WTC11 (cell line): ENCODE results near the gene ADCY6. TPM values are rescaled to one million over a fixed set of nuclear protein-coding genes. Genes with fewer than 3 reads are reported as not detected.

Source experiments
- ATAC-seq: fragments of 200-7000 bp; cut with Tn5 transposase; 2 replicates; pipeline ENCODE4 v1.10.0; 2021; ENCODE audit warnings: mild to moderate bottlenecking, moderate library complexity
- CTCF ChIA-PET: fragments of 300-600 bp; sonication (Branson Sonifier 250); formaldehyde crosslinking; loops from one replicate; lab custom pipeline; 2021; ENCODE audit warnings: antibody characterized with exemption; lab: Charles Lee
- POLR2A ChIA-PET: fragments of 350-600 bp; sonication (Branson Sonifier 250); formaldehyde crosslinking; loops from one replicate; lab custom pipeline; 2021; ENCODE audit warnings: antibody characterized with exemption; lab: Charles Lee
- DNase-seq: peaks from one replicate; pipeline ENCODE4 v3.0.0; 2021; ENCODE audit warnings: low spot score
- H3K27ac Mint-ChIP-seq: 2 replicates; pipeline ENCODE4 v1.8.0; 2021; ENCODE audit warnings: mixed read lengths
- H3K27me3 Mint-ChIP-seq: 2 replicates; pipeline ENCODE4 v1.8.0; 2021; ENCODE audit warnings: low read depth, mild to moderate bottlenecking, moderate library complexity, mixed read lengths
- H3K36me3 Mint-ChIP-seq: 2 replicates; pipeline ENCODE4 v1.8.0; 2021; ENCODE audit warnings: mixed read lengths
- H3K4me1 Mint-ChIP-seq: 2 replicates; pipeline ENCODE4 v1.8.0; 2022; ENCODE audit warnings: mixed read lengths
- H3K4me3 Mint-ChIP-seq: 2 replicates; pipeline ENCODE4 v1.8.0; 2021; ENCODE audit warnings: mild to moderate bottlenecking, moderate library complexity, mixed read lengths
- H3K9me3 Mint-ChIP-seq: 2 replicates; pipeline ENCODE4 v1.8.0; 2021; ENCODE audit warnings: mixed read lengths
- ATF1 ChIP-seq: sonication (generic); formaldehyde crosslinking; IDR thresholded peaks from 2 replicates; pipeline ENCODE4 v1.8.1; 2023; ENCODE audit warnings: mild to moderate bottlenecking, moderate library complexity, missing genetic modification reagents
- CREM ChIP-seq: sonication (generic); formaldehyde crosslinking; IDR thresholded peaks from 2 replicates; pipeline ENCODE4 v1.8.1; 2022; ENCODE audit warnings: mild to moderate bottlenecking, missing genetic modification reagents, moderate library complexity
- EMX1 ChIP-seq: fragments of 250-450 bp; sonication (Bioruptor Pico); IDR thresholded peaks from 2 replicates; pipeline ENCODE4 v1.8.0; 2021; ENCODE audit warnings: mild to moderate bottlenecking
- FOXJ3 ChIP-seq: sonication (generic); formaldehyde crosslinking; IDR thresholded peaks from 2 replicates; pipeline ENCODE4 v1.9.0; 2021; ENCODE audit warnings: missing genetic modification reagents, mild to moderate bottlenecking, borderline replicate concordance
- GABPB1 ChIP-seq: sonication (generic); formaldehyde crosslinking; IDR thresholded peaks from 2 replicates; pipeline ENCODE4 v1.8.1; 2023; ENCODE audit warnings: mild to moderate bottlenecking, missing genetic modification reagents
- JUN ChIP-seq: sonication (generic); formaldehyde crosslinking; IDR thresholded peaks from 2 replicates; pipeline ENCODE4 v1.8.0; 2023; ENCODE audit warnings: mild to moderate bottlenecking, missing genetic modification reagents
- KAT7 ChIP-seq: sonication (generic); formaldehyde crosslinking; IDR thresholded peaks from 2 replicates; pipeline ENCODE4 v1.8.1; 2023; ENCODE audit warnings: missing genetic modification reagents, mild to moderate bottlenecking, borderline replicate concordance
- SMAD4 ChIP-seq: sonication (generic); formaldehyde crosslinking; IDR thresholded peaks from 2 replicates; pipeline ENCODE4 v1.8.0; 2022; ENCODE audit warnings: mild to moderate bottlenecking, missing genetic modification reagents
- ZNF396 ChIP-seq: fragments of 250-450 bp; sonication (Bioruptor Pico); IDR thresholded peaks from 2 replicates; pipeline ENCODE4 v1.8.0; 2021; ENCODE audit warnings: mild to moderate bottlenecking, moderate library complexity, borderline replicate concordance
- total RNA-seq: library from RNA; stranded (reverse); gene quantifications from 3 replicates; pipeline ENCODE4 v1.2.3, GENCODE V29; 2021
- TF ChIP-seq, protein P1 (sequence below): sonication (generic); formaldehyde crosslinking; IDR thresholded peaks from 2 replicates; pipeline ENCODE4 v1.8.0; 2023; ENCODE audit warnings: missing genetic modification reagents, mild to moderate bottlenecking, borderline replicate concordance
- TF ChIP-seq, protein P2 (sequence below): sonication (generic); formaldehyde crosslinking; IDR thresholded peaks from 2 replicates; pipeline ENCODE4 v1.8.0; 2022; ENCODE audit warnings: mild to moderate bottlenecking, missing genetic modification reagents
- TF ChIP-seq, protein P3 (sequence below): sonication (generic); formaldehyde crosslinking; IDR thresholded peaks from 2 replicates; pipeline ENCODE4 v1.8.0; 2022; ENCODE audit warnings: mild to moderate bottlenecking, missing genetic modification reagents
- TF ChIP-seq, protein P4 (sequence below): fragments of 250-450 bp; sonication (Bioruptor Pico); conservative IDR thresholded peaks from 2 replicates; pipeline ENCODE4 v1.9.0; 2021; ENCODE audit warnings: mild to moderate bottlenecking
- TF ChIP-seq, protein P5 (sequence below): sonication (generic); formaldehyde crosslinking; IDR thresholded peaks from 2 replicates; pipeline ENCODE4 v1.8.1; 2022; ENCODE audit warnings: mild to moderate bottlenecking, moderate library complexity, missing genetic modification reagents
- TF ChIP-seq, protein P6 (sequence below): sonication (generic); formaldehyde crosslinking; IDR thresholded peaks from 2 replicates; pipeline ENCODE4 v1.8.1; 2022; ENCODE audit warnings: mild to moderate bottlenecking, missing genetic modification reagents, moderate library complexity, borderline replicate concordance
- TF ChIP-seq, protein P7 (sequence below): sonication (generic); formaldehyde crosslinking; IDR thresholded peaks from 2 replicates; pipeline ENCODE4 v1.8.0; 2022; ENCODE audit warnings: mild to moderate bottlenecking, missing genetic modification reagents
- TF ChIP-seq, protein P8 (sequence below): fragments of 250-450 bp; sonication (Bioruptor Pico); IDR thresholded peaks from 2 replicates; pipeline ENCODE4 v1.9.0; 2021; ENCODE audit warnings: moderate library complexity, mild to moderate bottlenecking, inconsistent platforms, borderline replicate concordance

ADCY6 gene
- total RNA-seq, 1 experiment from 2014 or later, result 12.8 TPM

DNA sequence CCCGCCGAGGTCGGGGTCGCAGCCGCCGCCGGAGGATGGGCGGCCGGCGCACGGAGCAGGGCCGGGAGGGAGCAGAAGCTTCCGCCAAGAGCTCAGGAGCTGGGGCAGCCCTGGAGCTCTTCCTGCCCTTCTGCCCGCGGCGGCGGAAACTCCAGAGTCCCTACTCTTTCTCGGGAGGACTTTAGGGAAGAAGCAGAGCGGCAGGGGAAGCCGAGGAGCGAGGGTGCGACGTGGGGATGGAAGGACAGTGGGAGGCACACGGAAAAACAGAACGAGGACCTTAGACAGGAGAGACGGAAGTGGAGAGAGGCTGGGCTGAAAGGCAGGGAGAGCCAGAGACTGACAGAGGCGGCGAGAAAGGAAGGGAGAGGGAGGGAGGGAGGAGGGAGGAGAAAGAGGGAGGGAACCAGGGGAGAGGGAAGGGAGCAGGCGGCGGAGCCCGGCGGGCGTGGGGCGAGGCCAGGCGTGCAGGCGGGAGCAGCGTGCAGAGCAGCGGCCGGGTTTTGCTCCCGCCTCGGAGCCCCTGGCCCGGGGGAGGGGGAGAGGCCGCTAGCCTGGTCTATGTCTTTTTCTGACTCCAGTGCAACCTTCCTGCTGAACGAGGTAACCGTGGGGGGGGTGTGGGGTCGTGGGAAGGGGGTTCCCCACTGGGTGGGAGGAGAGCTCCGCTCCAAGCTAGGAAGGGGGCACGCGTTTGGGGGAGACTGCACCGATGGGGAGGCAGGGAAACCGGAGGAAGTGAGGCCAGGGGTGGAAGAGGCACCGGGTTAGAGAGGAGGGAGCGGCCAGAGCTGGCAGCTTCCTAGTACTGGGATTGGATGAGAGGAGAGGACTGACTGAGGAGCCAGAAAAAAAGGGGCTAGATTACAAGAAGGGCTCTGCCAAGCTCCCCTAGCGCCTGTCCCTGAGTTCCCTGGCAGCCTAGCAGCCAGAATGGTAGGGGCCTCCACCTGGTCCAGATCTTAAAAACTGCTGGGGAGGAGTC lies 26.5 kb upstream of the ADCY6 start (continued):
- TF ChIP-seq, protein P1, sequence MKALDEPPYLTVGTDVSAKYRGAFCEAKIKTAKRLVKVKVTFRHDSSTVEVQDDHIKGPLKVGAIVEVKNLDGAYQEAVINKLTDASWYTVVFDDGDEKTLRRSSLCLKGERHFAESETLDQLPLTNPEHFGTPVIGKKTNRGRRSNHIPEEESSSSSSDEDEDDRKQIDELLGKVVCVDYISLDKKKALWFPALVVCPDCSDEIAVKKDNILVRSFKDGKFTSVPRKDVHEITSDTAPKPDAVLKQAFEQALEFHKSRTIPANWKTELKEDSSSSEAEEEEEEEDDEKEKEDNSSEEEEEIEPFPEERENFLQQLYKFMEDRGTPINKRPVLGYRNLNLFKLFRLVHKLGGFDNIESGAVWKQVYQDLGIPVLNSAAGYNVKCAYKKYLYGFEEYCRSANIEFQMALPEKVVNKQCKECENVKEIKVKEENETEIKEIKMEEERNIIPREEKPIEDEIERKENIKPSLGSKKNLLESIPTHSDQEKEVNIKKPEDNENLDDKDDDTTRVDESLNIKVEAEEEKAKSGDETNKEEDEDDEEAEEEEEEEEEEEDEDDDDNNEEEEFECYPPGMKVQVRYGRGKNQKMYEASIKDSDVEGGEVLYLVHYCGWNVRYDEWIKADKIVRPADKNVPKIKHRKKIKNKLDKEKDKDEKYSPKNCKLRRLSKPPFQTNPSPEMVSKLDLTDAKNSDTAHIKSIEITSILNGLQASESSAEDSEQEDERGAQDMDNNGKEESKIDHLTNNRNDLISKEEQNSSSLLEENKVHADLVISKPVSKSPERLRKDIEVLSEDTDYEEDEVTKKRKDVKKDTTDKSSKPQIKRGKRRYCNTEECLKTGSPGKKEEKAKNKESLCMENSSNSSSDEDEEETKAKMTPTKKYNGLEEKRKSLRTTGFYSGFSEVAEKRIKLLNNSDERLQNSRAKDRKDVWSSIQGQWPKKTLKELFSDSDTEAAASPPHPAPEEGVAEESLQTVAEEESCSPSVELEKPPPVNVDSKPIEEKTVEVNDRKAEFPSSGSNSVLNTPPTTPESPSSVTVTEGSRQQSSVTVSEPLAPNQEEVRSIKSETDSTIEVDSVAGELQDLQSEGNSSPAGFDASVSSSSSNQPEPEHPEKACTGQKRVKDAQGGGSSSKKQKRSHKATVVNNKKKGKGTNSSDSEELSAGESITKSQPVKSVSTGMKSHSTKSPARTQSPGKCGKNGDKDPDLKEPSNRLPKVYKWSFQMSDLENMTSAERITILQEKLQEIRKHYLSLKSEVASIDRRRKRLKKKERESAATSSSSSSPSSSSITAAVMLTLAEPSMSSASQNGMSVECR, result no peak
- TF ChIP-seq, protein P2, sequence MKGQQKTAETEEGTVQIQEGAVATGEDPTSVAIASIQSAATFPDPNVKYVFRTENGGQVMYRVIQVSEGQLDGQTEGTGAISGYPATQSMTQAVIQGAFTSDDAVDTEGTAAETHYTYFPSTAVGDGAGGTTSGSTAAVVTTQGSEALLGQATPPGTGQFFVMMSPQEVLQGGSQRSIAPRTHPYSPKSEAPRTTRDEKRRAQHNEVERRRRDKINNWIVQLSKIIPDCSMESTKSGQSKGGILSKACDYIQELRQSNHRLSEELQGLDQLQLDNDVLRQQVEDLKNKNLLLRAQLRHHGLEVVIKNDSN (CRISPR knock-in tag), result no peak
- TF ChIP-seq ZNF396 (CRISPR knock-in tag) (no peak), SMAD4 (0 out of 2 replicates have a peak, but pooled peaks have one; percentile 36), FOXJ3 (CRISPR knock-in tag) (no peak), KAT7 (CRISPR knock-in tag) (0 out of 2 replicates have a peak, but pooled peaks have one; percentile 41), GABPB1 (0 out of 2 replicates have a peak, but pooled peaks have one; percentile 15), CREM (no peak), JUN (CRISPR knock-in tag) (no peak)
- TF ChIP-seq, protein P3, sequence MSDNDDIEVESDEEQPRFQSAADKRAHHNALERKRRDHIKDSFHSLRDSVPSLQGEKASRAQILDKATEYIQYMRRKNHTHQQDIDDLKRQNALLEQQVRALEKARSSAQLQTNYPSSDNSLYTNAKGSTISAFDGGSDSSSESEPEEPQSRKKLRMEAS (CRISPR knock-in tag), result peak; percentile 47; the same call in 1 of the 2 replicates
- TF ChIP-seq, protein P4, sequence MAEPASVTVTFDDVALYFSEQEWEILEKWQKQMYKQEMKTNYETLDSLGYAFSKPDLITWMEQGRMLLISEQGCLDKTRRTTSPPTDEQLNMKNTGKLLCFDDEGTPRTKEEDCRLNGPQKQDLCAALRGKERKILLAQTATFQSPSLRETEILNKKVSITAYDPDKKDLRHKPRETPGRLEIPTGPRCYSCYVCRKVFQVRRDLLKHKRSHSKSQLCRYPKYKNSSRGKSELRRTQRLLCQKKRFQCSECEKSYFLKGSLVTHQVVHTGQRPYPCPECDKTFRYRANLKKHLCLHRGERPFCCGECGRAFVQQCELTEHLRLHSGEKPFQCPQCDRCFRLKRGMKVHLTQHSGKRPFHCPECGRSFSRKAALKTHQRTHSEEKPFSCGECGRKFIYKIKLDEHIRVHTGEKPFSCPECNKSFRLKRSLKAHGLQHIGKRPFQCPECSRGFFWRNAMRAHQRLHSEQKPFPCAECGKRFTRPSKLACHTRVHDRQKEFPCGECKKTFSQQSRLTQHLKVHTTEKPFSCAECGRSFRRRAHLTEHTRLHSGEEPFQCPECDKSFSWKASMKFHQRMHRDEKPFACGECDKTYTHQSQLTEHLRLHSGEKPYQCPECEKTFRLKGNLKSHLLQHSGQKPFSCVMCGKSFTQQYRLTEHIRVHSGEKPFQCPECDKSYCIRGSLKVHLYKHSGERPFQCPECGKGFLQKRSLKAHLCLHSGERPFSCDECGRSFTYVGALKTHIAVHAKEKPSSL (CRISPR knock-in tag), result no peak

DNA sequence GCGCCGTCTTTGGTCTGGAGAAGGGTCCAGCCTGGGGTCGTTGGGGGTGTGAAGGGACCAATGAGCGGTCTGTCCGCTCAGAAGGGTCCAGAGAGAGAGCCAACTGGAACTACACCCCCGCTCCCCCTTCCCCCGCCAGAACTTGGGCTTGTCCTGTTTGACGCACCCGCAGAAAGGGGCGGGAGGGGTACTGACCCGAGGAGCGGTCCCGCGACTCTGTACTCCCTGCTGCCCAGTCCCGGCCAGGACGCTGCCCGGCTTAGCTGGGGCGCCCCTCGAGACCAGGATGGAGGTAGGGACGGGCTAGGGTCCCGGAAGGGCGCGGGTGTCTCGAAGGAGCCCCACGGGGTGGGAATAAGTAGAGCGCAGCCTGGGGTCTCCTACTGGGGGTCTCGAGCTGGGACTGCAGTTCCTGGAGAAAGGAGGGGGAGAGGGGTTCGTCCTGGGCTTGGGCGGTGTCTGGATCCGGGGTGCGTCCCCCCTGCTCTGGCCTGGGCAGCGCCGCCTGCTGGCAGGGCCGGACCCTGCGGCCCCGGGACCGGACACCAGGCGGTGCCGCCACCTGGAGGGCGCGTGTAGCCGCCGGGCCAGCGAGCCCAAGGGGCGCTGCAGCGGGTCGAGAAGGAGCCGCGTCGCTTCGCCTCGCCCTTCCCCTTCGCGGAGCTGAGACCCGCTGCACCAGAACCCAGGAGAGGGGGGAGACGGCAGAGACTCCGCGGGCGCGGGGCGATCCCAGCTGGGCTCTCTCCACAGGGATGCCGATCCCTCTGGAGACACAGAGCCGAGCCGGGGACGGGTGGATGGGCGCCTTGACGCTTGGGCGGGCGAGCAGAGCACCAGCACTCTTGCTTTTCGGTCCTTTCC lies 25.6 kb upstream of the ADCY6 start:
- peak; percentile 81 for DNase-seq
- TF ChIP-seq, protein P5, sequence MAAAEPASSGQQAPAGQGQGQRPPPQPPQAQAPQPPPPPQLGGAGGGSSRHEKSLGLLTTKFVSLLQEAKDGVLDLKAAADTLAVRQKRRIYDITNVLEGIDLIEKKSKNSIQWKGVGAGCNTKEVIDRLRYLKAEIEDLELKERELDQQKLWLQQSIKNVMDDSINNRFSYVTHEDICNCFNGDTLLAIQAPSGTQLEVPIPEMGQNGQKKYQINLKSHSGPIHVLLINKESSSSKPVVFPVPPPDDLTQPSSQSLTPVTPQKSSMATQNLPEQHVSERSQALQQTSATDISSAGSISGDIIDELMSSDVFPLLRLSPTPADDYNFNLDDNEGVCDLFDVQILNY (CRISPR knock-in tag), result peak; percentile 73; the same call in 1 of the 2 replicates
- TF ChIP-seq, protein P6, sequence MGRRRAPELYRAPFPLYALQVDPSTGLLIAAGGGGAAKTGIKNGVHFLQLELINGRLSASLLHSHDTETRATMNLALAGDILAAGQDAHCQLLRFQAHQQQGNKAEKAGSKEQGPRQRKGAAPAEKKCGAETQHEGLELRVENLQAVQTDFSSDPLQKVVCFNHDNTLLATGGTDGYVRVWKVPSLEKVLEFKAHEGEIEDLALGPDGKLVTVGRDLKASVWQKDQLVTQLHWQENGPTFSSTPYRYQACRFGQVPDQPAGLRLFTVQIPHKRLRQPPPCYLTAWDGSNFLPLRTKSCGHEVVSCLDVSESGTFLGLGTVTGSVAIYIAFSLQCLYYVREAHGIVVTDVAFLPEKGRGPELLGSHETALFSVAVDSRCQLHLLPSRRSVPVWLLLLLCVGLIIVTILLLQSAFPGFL (CRISPR knock-in tag), result no peak
- TF ChIP-seq, protein P7, sequence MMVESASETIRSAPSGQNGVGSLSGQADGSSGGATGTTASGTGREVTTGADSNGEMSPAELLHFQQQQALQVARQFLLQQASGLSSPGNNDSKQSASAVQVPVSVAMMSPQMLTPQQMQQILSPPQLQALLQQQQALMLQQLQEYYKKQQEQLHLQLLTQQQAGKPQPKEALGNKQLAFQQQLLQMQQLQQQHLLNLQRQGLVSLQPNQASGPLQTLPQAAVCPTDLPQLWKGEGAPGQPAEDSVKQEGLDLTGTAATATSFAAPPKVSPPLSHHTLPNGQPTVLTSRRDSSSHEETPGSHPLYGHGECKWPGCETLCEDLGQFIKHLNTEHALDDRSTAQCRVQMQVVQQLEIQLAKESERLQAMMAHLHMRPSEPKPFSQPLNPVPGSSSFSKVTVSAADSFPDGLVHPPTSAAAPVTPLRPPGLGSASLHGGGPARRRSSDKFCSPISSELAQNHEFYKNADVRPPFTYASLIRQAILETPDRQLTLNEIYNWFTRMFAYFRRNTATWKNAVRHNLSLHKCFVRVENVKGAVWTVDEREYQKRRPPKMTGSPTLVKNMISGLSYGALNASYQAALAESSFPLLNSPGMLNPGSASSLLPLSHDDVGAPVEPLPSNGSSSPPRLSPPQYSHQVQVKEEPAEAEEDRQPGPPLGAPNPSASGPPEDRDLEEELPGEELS (CRISPR knock-in tag), result peak; percentile 23; the same call in 1 of the 2 replicates
- TF ChIP-seq, protein P8, sequence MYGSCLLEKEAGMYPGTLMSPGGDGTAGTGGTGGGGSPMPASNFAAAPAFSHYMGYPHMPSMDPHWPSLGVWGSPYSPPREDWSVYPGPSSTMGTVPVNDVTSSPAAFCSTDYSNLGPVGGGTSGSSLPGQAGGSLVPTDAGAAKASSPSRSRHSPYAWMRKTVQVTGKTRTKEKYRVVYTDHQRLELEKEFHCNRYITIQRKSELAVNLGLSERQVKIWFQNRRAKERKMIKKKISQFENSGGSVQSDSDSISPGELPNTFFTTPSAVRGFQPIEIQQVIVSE (CRISPR knock-in tag), result no peak
- TF ChIP-seq EMX1 (CRISPR knock-in tag), result 0 out of 2 replicates have a peak, but pooled peaks have one; percentile 28
- TF ChIP-seq ATF1 (CRISPR knock-in tag), result 0 out of 2 replicates have a peak, but pooled peaks have one; percentile 41
- TF ChIP-seq GABPB1, result 0 out of 2 replicates have a peak, but pooled peaks have one; percentile 23

More for the DNA sequence above, 25.6 kb upstream of the ADCY6 start:
- peak; percentile 25 for ATAC-seq
- Mint-ChIP-seq H3K9me3 (no peaks in the 10 kb centered on the region), H3K4me3 (peak overlapping the region; percentile 87), H3K36me3 (no peaks in the 10 kb centered on the region), H3K27ac (no peak overlapping the region), H3K4me1 (peaks cover 45% of the 10 kb centered on the region), H3K27me3 (peaks cover 69% of the 10 kb centered on the region)
- ChIA-PET POLR2A (interaction anchor here (0.6 to 2.0 kb wide), 7 partner anchors 18 to 111 kb away, joined by 3 to 8 read pairs (median 3); partner anchors contain the start of genes ADCY6, FKBP11 and RND1), CTCF (interaction anchor here (0.7 to 4.3 kb wide), 54 partner anchors 9 to 527 kb away, joined by 3 to 44 read pairs (median 5); partner anchors contain the start of genes ADCY6, ARF3, DDN and DDX23)
